Measurements from ENCODE around the gene CYB561A3. TPM values are rescaled to one million over a fixed set of nuclear protein-coding genes. Genes with fewer than 3 reads are reported as not detected.

Gene CYB561A3
- total RNA-seq, 2 experiments from 2014 or later, result 32.4 to 33.5 TPM

DNA sequence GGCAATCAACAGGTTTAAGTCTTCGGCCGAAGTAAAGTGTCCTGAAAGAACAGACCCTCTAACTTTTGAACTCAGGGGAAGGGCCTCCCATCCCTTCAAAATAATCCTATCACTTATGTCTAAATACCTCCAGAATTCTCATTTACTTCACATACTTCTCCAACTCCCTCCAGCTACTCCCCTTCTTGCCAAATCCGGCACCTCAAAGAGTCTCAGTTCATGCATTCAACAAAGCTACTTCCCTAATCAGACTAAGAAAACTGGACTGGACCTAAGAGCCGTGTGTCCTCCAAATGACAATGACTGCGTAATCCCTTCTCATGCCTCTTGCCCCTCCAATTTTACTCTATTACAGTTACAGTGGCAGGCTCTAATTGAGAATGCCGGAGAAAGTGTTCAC is 30.0 kb downstream of the CYB561A3 start:
- intact Hi-C loops (cut with micrococcal nuclease), result loop anchor here (2.0 kb wide), 1 partner anchor 31 kb away; the partner anchor contains the start of gene TMEM138
- POLR2A ChIA-PET, result interaction anchor here (0.8 to 6.2 kb wide), 9 partner anchors 9 to 98 kb away, joined by 3 to 26 read pairs (median 4); partner anchors contain the start of genes CPSF7, CYB561A3, SDHAF2 and TMEM138
- Mint-ChIP-seq H3K27me3 (no peaks in the 10 kb centered on the region), H3K27ac (peak overlapping the region; percentile 96), H3K9me3 (no peaks in the 10 kb centered on the region), H3K4me1 (ENCODE audit: low read depth) (peaks cover 68% of the 10 kb centered on the region), H3K36me3 (ENCODE audit: low read depth) (peaks cover 45% of the 10 kb centered on the region), H3K4me3 (peak overlapping the region; percentile 86)
- DNase-seq (no peak), ATAC-seq (no peak)
- CTCF ChIA-PET, result interaction anchor here (0.9 to 1.5 kb wide), 5 partner anchors 16 to 433 kb away, joined by 3 to 6 read pairs (median 4); partner anchors contain the start of gene TMEM216
- TF ChIP-seq, protein P1, sequence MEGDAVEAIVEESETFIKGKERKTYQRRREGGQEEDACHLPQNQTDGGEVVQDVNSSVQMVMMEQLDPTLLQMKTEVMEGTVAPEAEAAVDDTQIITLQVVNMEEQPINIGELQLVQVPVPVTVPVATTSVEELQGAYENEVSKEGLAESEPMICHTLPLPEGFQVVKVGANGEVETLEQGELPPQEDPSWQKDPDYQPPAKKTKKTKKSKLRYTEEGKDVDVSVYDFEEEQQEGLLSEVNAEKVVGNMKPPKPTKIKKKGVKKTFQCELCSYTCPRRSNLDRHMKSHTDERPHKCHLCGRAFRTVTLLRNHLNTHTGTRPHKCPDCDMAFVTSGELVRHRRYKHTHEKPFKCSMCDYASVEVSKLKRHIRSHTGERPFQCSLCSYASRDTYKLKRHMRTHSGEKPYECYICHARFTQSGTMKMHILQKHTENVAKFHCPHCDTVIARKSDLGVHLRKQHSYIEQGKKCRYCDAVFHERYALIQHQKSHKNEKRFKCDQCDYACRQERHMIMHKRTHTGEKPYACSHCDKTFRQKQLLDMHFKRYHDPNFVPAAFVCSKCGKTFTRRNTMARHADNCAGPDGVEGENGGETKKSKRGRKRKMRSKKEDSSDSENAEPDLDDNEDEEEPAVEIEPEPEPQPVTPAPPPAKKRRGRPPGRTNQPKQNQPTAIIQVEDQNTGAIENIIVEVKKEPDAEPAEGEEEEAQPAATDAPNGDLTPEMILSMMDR (IDR thresholded peaks at IDR 0.05), result no peak

DNA sequence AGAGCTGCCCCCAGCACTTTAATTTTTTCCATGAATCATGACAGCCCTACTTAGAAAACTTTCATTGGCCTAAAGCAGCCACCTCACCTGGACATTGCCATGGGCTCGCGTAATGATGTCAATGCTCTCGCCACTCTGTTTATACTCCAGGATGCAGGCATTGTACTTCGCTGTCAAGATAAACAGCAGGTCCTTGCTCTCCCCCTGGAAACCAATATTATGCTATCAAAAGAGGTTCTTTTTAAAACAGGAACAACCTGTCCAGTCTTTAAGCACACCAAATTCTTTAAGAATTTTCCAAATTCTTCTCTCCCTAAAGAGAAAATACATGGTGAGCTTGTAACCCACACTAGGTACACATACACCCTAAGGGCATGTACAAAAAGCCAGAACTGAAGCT is 31.8 kb downstream of the CYB561A3 start:
- no peak for ATAC-seq
- Mint-ChIP-seq H3K4me1 (ENCODE audit: low read depth) (peaks cover 57% of the 10 kb centered on the region), H3K4me3 (no peak overlapping the region)

DNA sequence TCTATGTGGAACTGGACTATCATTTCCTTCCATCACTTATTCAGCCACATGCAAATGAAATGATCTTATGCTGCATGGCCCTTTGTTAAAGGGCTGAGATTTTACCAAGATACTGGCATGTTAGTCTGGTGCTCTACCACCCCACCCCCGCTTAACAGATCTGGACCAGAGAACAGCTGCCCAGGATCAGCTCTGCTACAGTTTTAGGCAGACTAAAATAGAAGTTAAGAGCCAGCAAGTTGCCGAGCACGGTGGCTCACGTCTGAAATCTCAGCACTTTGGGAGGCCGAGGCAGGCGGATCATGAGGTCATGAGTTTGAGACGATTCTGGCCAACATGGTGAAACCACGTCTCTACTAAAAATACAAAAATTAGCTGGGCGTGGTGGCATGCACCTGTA is 33.3 kb downstream of the CYB561A3 start:
- Mint-ChIP-seq H3K4me1 (ENCODE audit: low read depth) (peaks cover 46% of the 10 kb centered on the region), H3K27ac (no peak overlapping the region), H3K9me3 (no peaks in the 10 kb centered on the region), H3K36me3 (ENCODE audit: low read depth) (peaks cover 62% of the 10 kb centered on the region), H3K27me3 (no peaks in the 10 kb centered on the region), H3K4me3 (no peak overlapping the region)
- ChIA-PET CTCF (interaction anchor here (0.8 to 4.4 kb wide), 3 partner anchors 8 to 57 kb away, joined by 3 to 28 read pairs (median 17); no protein-coding TSS in a partner anchor), POLR2A (interaction anchor here (1.0 to 6.2 kb wide), 3 partner anchors 12 to 34 kb away, joined by 3 to 26 read pairs (median 6); partner anchors contain the start of gene VWCE)
- TF ChIP-seq, protein P1 (IDR thresholded peaks at IDR 0.05), result no peak
- intact Hi-C loops (cut with micrococcal nuclease), result no loop called here
- DNase-seq (no peak), ATAC-seq (no peak)

More for the DNA sequence above, 31.8 kb downstream of the CYB561A3 start:
- CTCF ChIA-PET, result interaction anchor here (1.0 to 4.4 kb wide), 2 partner anchors 55 to 74 kb away, joined by 3 to 28 read pairs; no protein-coding TSS in a partner anchor
- TF ChIP-seq, protein P1 (IDR thresholded peaks at IDR 0.05), result no peak
- no peak overlapping the region for H3K27ac Mint-ChIP-seq
- POLR2A ChIA-PET, result interaction anchor here (0.7 to 6.2 kb wide), 7 partner anchors 9 to 36 kb away, joined by 3 to 26 read pairs (median 4); partner anchors contain the start of genes CYB561A3, TMEM138 and VWCE
- peaks cover 55% of the 10 kb centered on the region for H3K36me3 Mint-ChIP-seq (ENCODE audit: low read depth)
- intact Hi-C loops (cut with micrococcal nuclease), result no loop called here
- H3K27me3 Mint-ChIP-seq, result no peaks in the 10 kb centered on the region
- H3K9me3 Mint-ChIP-seq, result no peaks in the 10 kb centered on the region
- DNase-seq, result no peak

DNA sequence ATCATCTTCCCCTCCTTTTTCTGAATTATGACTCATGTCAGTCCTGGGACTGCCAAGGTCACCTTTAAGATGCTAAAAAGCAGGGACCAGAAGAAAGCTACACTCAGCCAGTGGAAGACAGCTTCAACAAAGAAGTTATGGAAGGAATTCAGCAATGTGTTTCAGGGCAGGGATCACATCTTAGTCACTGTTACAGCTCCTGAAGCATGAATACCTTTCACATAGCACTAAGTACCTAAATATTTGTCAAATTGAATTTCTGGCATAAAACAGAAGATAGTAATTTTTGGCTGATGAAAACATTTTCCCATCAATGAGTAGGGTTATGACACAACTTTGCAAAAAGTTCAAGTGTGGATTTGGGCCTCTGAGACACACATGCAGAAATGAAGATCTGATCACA is 34.0 kb downstream of the CYB561A3 start:
- DNase-seq (no peak), ATAC-seq (no peak)
- Mint-ChIP-seq H3K27me3 (no peaks in the 10 kb centered on the region), H3K27ac (peak overlapping the region; percentile 22), H3K4me1 (ENCODE audit: low read depth) (peaks cover 46% of the 10 kb centered on the region), H3K4me3 (no peak overlapping the region), H3K9me3 (no peaks in the 10 kb centered on the region), H3K36me3 (ENCODE audit: low read depth) (peaks cover 68% of the 10 kb centered on the region)
- POLR2A ChIA-PET, result interaction anchor here (0.6 to 6.2 kb wide), 4 partner anchors 11 to 170 kb away, joined by 3 to 26 read pairs (median 3); partner anchors contain the start of gene VWCE
- intact Hi-C loops (cut with micrococcal nuclease), result no loop called here
- TF ChIP-seq, protein P1 (IDR thresholded peaks at IDR 0.05), result no peak
- CTCF ChIA-PET, result interaction anchor here (0.6 to 4.4 kb wide), 6 partner anchors 8 to 428 kb away, joined by 3 to 28 read pairs (median 3); no protein-coding TSS in a partner anchor
